ENCODE data around the gene COL23A1. TPM values are rescaled to one million over a fixed set of nuclear protein-coding genes. Genes with fewer than 3 reads are reported as not detected.

COL23A1 gene
- polyA plus RNA-seq, 4 donors, result 5.8 to 13.4 (median 7.7) TPM

GRCh38 chr5:178442405-178443257 lies 147.6 kb downstream of the COL23A1 start:
- DNase-seq (ENCODE audit: low read depth in 4 of 4, low spot score in 3 of 4), result no peak

- no peak for DNase-seq (ENCODE audit: low read depth in 4 of 4, low spot score in 3 of 4)
Observed at GRCh38 chr5:178441486-178442270, 148.5 kb downstream of the COL23A1 start.

- no peak for DNase-seq (ENCODE audit: low read depth in 4 of 4, low spot score in 3 of 4)
Observed at GRCh38 chr5:178440181-178440580, 150.0 kb downstream of the COL23A1 start.

DNA sequence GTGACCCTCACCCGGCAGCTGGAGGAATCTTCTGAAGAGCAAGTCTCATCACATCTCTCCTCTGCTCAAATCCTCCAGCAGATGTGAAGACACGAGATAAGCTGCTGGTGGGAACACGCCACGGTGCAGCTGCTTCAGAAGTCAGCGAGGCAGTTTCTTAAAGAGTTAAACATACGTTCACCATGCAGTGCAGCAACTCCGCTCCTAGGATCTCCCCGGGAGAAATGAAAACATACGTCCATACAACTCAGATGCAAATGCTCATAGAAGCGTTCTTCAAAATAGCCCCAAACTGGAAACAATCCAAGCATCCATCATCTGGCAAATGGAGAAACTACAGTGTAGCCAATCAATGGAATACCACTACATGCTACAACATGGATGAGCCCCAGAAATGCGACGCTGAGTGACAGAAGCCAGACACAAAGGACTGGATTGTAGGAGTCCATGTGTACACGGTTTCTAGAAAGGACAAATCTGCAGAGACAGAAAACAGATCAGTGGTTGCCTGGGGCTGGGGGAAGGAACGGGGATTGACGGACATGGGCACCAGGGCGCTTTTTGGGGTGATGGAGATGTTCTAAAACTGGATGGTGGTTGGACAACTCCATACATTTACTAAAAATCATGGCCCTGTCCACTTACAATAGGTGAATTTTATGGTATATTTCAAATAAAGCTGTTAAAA lies 150.6 kb downstream of the COL23A1 start:
- no peak for DNase-seq (ENCODE audit: low read depth in 4 of 4, low spot score in 3 of 4)

GRCh38 chr5:178438796-178439195 lies 151.4 kb downstream of the COL23A1 start:
- no peak for DNase-seq (ENCODE audit: low read depth in 4 of 4, low spot score in 3 of 4)

DNA sequence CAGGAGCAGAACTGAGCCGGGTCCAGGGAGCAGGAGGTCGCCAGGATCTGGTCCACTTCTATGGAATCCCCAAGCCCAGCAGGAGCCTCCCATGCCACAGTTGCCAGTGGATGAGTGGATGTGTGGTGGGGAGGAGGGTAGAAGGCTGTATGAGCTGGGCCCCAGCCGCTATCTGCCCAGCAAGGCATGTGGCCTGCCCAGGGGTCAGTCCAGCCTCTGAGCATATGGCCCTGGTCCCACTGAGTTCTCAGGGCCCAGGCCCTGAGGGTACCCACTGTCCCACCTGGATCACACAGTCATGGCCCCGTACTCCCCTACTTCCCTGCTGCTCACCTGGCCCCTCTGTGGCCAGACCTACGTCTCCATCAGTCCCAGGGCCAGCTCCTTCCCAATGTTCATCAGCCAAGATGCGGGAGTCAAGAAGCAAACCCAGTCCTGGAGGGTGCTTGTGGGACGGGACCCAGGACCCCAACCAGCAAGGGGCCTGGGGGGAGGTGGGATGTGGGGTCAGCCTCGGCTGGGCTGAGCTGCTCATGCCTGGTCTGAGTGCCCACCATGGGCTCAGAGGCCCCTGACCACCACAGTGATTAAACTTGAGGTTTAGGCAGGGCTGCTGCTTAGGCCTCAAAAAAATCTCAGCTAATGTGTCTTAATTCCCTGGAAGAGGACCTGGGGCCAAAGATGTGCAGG lies 152.7 kb downstream of the COL23A1 start:
- no peak for DNase-seq (ENCODE audit: low read depth in 4 of 4, low spot score in 3 of 4)

GRCh38 chr5:178436326-178436940 lies 153.8 kb downstream of the COL23A1 start:
- DNase-seq (ENCODE audit: low read depth in 4 of 4, low spot score in 3 of 4), result no peak

DNA sequence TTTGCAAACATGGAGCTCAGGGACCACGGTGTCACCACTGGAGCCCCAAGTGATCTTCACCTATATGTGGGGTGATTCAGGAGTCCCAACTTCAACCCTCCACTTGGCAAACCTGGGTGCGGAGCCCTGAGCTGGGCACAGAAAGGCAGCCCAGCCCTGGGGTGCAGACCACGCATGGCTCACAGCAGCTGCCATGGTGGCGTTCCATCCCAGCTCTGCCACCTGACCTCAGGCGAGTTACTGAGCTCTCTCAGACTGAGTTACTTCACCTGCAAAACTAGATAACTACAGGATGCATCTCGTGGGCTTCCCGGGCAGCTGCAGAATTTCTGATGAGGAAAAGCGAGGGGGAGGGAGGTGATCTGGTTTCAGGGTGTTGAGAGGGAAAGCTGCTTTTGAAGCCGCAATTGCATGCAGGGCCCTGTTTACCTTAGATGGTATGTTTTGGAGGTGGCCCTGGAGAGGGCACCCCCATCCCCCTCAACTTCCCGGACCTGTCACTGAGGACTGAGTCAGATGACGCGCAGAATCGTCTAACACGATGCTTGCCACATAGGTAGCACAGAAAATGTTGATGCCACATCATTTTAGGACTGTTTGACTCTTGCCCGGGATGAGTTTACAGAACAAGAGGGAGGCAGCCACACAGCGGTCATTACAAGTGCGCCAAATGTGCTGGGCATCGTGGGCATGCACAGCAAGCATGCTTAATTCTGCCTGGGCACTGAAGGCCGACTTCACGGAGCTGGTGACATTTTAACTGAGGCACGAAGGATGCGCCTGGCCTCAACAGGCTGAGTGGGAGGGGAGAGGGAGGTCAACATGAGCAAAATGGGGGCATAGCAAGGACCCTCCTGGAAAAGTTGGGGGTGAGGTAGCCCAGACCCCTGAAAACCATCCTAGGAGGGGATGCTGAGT lies 154.6 kb downstream of the COL23A1 start:
- no peak for DNase-seq (ENCODE audit: low read depth in 4 of 4, low spot score in 3 of 4)

GRCh38 chr5:178434851-178435250 lies 155.3 kb downstream of the COL23A1 start:
- no peak for DNase-seq (ENCODE audit: low read depth in 4 of 4, low spot score in 3 of 4)

- DNase-seq (ENCODE audit: low read depth in 4 of 4, low spot score in 3 of 4), result no peak
Observed at GRCh38 chr5:178434016-178434761, 156.0 kb downstream of the COL23A1 start.

GRCh38 chr5:178433273-178433775 lies 156.9 kb downstream of the COL23A1 start:
- DNase-seq (ENCODE audit: low read depth in 4 of 4, low spot score in 3 of 4), result no peak

DNA sequence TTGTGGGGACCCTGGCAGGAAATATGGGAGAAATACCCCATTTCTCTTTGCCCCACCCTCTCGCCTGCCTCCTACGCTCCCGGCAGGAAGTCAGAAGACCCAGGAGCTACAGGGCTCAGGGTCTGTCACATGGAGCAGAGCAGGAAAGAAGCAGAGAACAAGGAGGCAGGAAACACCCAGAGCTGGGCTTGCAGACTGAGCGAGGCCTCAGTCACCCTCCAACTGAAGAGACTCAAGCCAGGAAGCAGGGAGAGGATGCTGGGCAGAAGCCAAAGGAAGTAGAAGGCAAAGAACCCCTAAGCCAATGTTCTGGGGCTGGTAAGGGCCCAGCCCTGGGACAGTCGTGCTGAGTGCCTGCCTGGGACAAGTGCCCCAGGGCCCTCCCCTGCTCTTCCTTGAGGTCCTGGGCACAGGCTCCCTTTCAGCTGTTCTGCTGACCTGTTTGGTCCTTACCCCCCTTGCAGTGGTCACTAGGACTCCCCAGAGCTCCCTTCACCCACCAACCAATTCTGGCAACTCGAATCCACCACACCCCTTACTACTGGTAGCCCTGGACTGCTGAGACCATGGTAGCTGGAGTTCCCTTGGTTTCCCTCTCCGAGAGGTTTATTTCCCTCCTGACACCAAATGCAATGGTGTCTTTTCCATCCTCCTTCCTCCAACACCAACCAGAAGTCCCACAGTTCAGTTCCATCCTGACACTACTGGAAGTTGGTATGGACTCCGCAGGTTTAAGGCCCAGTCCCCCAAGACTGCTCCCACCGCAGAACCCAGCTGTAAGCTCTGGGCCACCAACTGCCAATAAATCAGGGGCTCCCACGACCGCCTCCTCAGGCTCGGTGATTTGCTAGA lies 157.5 kb downstream of the COL23A1 start:
- no peak for DNase-seq (ENCODE audit: low read depth in 4 of 4, low spot score in 3 of 4)

DNA sequence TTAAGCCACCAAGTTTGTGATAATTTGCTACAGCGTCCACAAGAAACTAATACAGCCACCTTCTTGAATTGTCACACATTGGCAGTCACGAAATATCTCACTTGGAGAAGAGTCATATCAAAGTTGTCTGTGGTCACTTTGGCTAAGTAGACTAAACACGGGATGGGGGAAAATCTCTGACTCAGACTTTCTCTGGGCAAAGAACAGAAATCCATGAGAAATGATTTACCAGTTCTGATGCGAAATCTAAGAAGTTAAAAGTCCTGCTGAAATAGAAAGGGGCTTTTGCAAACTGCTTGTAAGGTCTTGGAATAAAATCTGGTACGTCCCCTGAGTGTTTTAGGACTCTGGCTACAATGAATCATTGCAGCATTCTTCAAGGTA lies 158.4 kb downstream of the COL23A1 start:
- no peak for DNase-seq (ENCODE audit: low read depth in 4 of 4, low spot score in 3 of 4)

DNA sequence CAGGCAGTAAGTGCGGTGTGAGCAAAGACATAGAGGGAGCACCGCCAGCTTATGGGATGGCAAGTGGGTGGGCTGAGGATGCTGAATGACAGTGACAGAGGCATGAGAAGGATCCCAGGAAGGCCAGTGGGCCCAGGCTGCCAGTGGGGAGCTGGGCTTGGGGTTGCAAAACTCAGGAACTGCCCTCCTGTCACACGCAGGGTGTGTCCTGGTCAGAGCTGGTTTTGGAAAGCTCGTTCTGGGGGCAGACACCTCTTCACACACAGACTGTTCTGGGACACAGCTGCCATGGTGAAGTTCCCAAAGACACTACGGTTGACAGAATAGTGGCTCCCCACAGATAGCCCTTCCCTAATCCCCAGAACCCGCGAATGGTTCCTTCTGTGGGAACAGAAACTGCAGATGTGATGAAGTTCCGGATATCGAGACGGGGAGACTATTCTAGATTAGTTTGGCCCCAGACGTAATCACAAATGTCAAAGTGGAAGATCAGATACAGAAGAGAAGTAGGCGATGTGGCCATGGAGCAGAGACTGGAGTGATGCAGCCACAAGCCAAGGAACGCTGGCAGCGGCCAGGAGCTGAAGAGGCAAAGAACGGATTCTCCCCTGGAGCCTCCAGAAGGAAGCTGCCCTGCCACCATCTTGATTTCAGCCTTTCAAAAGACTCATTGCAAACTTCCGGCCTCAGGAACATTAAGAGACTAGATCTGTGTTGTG lies 159.0 kb downstream of the COL23A1 start:
- no peak for DNase-seq (ENCODE audit: low read depth in 4 of 4, low spot score in 3 of 4)

DNA sequence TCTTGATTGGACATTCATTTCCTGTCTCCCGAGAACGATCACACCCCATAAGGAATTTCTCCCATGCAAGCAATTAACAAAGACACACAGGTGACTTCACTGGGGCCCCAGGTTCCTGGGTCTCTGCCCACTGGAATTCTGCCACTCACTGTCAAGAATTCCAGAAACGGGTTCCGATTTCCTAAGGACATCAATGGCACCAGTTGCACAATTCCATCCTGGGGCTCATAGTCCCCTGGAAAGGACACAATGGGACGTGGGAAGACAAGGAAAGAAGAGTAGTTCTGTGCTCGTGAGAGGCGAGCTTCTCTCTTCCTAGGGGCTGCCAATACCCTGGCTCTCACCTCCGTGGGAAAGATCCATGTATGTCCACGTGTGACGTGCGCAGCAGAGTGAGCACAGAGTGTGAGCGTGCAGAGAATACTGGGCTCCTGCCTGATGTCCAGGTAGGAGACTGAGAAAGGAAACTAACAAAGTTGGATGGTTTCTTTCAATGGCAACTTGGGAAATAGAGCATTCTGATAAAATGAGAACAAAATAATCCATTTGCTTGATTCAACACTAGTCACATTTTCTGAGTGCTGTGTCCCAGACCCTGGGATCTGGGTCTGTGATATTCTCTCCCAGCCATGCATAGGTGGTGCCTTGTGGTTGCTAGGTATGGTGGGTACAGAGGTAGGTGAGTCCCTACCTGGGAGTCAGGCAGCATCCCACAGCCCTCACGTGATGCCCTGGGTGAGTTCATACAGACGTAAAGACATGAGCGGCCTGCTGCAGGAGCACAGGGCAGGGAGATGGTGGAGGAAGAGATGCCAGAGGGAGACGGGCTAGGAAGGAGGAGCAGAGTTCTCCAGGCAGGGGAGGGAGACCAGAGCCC lies 159.8 kb downstream of the COL23A1 start:
- no peak for DNase-seq (ENCODE audit: low read depth in 4 of 4, low spot score in 3 of 4)
